NT2/D1 (cell line): ENCODE measurements around the gene GMPR.

ENCODE experiments used
- YY1 ChIP-seq: IDR thresholded peaks from 2 replicates; pipeline ENCODE4 v1.6.1; 2011; ENCODE audit not compliant: insufficient read length, insufficient read depth
- ZNF274 ChIP-seq: IDR thresholded peaks from 2 replicates; pipeline ENCODE4 v1.6.1; 2011; ENCODE audit warnings: mild to moderate bottlenecking, low read depth, low read length

DNA sequence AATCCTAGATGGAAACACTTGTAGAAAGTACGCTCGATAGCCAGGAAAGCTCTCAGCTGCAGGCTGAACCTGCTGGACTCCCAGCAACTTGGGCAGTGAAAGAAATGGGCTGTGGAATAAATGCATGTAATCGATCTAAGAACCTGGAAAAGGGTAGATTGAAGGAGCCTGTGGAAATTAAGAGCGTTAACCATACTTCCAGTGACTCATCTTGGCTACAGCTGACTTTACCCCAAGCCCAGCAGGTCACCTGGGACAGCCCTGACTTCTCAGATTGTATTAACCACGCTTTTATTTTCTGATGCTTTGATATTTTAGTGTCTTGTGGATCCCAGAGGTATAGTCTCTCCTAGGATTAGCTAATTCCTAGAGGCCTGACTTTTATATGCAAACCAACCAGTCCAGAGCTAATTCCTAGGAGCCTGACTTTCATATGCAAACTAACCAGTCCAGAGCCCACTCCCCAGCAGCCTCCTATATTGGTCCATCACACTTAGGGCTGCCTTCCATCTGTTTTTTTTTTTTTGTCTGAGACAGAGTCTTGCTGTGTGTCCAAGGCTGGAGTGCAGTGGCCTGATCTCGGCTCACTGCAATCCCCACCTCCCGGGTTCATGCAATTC lies 86.3 kb downstream of the GMPR start:
- TF ChIP-seq YY1 (no peak), ZNF274 (no peak)
